Measurements from ENCODE around the gene SPRED3. TPM values are rescaled to one million over a fixed set of nuclear protein-coding genes. Genes with fewer than 3 reads are reported as not detected.

SPRED3 gene
- total and polyA plus RNA-seq, 2 donors (not counting 1 experiment from before 2014, with no cell fraction given): 1.5 to 2.0 TPM

DNA sequence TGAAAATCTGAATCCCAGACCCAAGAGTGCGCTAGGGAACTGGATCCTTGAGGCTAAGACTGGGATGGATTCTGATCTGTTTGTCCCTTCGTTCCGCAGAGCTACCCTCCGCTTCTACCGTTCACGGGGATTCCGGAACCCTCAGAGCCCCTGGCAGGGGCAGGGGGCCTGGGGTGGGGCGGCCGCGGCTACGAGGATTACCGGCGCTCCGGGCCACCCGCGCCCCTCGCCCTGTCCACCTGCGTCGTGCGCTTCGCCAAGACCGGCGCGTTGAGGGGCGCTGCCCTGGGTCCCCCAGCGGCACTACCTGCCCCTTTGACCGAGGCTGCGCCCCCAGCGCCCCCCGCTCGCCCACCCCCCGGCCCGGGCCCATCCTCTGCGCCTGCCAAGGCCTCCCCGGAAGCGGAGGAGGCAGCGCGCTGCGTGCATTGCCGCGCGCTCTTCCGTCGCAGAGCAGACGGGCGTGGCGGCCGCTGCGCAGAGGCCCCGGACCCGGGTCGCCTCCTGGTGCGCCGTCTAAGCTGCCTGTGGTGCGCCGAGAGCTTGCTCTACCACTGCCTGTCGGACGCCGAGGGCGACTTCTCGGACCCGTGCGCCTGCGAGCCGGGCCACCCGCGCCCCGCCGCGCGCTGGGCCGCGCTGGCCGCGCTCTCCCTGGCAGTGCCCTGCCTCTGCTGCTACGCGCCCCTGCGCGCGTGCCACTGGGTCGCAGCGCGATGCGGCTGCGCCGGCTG is 7.1 kb downstream of the SPRED3 start:
- Histone ChIP-seq H3K4me2 (ENCODE audit: extremely low read depth, insufficient read depth, low read length) (no peak overlapping the region), H3K4me1 (ENCODE audit: control insufficient read depth, extremely low read depth, insufficient read depth, low read length) (peaks cover 8% of the 10 kb centered on the region), H3K9ac (ENCODE audit: insufficient read depth, low read length) (no peak overlapping the region), H3K27me3 (ENCODE audit: control insufficient read depth, insufficient read depth, low read length) (no peaks in the 10 kb centered on the region), H3K79me2 (ENCODE audit: control insufficient read depth, insufficient read depth, low read length) (no peaks in the 10 kb centered on the region), H3K36me3 (ENCODE audit: control insufficient read depth, insufficient read depth, low read length) (peaks cover 15% of the 10 kb centered on the region), H2AFZ (ENCODE audit: low read length) (no peak overlapping the region), H3K9me3 (ENCODE audit: control insufficient read depth, insufficient read depth, low read depth, low read length) (no peaks in the 10 kb centered on the region), H3K27ac (ENCODE audit: insufficient read depth, low read length) (no peak overlapping the region), H4K20me1 (ENCODE audit: control insufficient read depth, extremely low read depth, insufficient read depth, low read length) (no peaks in the 10 kb centered on the region), H3K4me3 (replicated peaks in 1 of 4; ENCODE audit: control extremely low read depth in 1 of 4, insufficient read depth in 1 of 4, low read depth in 3 of 4, low read length in 4 of 4) (no peak overlapping the region)
- no peak for DNase-seq (ENCODE audit: low read depth in 2 of 2)
- TF ChIP-seq, protein P1, sequence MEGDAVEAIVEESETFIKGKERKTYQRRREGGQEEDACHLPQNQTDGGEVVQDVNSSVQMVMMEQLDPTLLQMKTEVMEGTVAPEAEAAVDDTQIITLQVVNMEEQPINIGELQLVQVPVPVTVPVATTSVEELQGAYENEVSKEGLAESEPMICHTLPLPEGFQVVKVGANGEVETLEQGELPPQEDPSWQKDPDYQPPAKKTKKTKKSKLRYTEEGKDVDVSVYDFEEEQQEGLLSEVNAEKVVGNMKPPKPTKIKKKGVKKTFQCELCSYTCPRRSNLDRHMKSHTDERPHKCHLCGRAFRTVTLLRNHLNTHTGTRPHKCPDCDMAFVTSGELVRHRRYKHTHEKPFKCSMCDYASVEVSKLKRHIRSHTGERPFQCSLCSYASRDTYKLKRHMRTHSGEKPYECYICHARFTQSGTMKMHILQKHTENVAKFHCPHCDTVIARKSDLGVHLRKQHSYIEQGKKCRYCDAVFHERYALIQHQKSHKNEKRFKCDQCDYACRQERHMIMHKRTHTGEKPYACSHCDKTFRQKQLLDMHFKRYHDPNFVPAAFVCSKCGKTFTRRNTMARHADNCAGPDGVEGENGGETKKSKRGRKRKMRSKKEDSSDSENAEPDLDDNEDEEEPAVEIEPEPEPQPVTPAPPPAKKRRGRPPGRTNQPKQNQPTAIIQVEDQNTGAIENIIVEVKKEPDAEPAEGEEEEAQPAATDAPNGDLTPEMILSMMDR (conservative IDR thresholded peaks at IDR 0.05 in 1 of 2, IDR thresholded peaks at IDR 0.05 in 1 of 2; ENCODE audit: low read depth in 1 of 2, low read length in 2 of 2): no peak
- TF ChIP-seq EZH2 (IDR thresholded peaks at IDR 0.05; ENCODE audit: low read length, missing control alignments): no peak

DNA sequence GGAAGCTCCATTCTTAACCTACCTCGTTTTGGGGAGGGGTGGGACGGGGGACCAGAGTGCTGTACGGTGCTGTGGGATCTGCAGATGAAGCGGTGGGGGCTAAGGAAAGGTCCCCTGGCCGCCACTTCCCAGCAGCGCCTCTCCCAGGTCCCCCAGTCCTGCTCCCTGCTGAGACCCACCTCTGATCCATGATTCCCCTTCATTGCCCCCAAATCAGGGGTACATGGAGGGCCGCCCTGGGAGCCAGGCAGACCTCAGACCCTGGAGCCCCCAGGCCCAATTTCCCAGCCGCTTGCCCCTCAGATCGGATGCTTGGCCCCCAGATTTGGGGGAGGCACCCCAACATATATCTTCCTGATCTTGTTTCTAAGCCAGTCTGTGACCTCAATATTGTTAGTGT is 10.6 kb downstream of the SPRED3 start:
- Histone ChIP-seq H3K4me2 (ENCODE audit: extremely low read depth, insufficient read depth, low read length) (no peak overlapping the region), H3K36me3 (ENCODE audit: control insufficient read depth, insufficient read depth, low read length) (peaks cover 2% of the 10 kb centered on the region), H3K27ac (ENCODE audit: insufficient read depth, low read length) (no peak overlapping the region), H2AFZ (ENCODE audit: low read length) (no peak overlapping the region), H3K9ac (ENCODE audit: insufficient read depth, low read length) (no peak overlapping the region), H3K79me2 (ENCODE audit: control insufficient read depth, insufficient read depth, low read length) (no peaks in the 10 kb centered on the region), H3K27me3 (ENCODE audit: control insufficient read depth, insufficient read depth, low read length) (no peaks in the 10 kb centered on the region), H3K9me3 (ENCODE audit: control insufficient read depth, insufficient read depth, low read depth, low read length) (no peaks in the 10 kb centered on the region), H4K20me1 (ENCODE audit: control insufficient read depth, extremely low read depth, insufficient read depth, low read length) (no peaks in the 10 kb centered on the region), H3K4me1 (ENCODE audit: control insufficient read depth, extremely low read depth, insufficient read depth, low read length) (no peaks in the 10 kb centered on the region), H3K4me3 (replicated peaks in 1 of 4; ENCODE audit: control extremely low read depth in 1 of 4, insufficient read depth in 1 of 4, low read depth in 3 of 4, low read length in 4 of 4) (no peak overlapping the region)
- DNase-seq (ENCODE audit: low read depth in 2 of 2): no peak
- TF ChIP-seq, protein P1 (conservative IDR thresholded peaks at IDR 0.05 in 1 of 2, IDR thresholded peaks at IDR 0.05 in 1 of 2; ENCODE audit: low read depth in 1 of 2, low read length in 2 of 2): no peak
- TF ChIP-seq EZH2 (IDR thresholded peaks at IDR 0.05; ENCODE audit: low read length, missing control alignments): no peak

GRCh38 chr19:38399537-38399936 is 11.0 kb downstream of the SPRED3 start:
- H3K27ac ChIP-seq (ENCODE audit: insufficient read depth, low read length): no peak overlapping the region

More at GRCh38 chr19:38399537-38399936, 11.0 kb downstream of the SPRED3 start:
- no peak overlapping the region for H3K9ac ChIP-seq (ENCODE audit: insufficient read depth, low read length)
- H3K4me2 ChIP-seq (ENCODE audit: extremely low read depth, insufficient read depth, low read length): no peak overlapping the region
- H4K20me1 ChIP-seq (ENCODE audit: control insufficient read depth, extremely low read depth, insufficient read depth, low read length): no peaks in the 10 kb centered on the region
- no peaks in the 10 kb centered on the region for H3K27me3 ChIP-seq (ENCODE audit: control insufficient read depth, insufficient read depth, low read length)
- no peak for TF ChIP-seq EZH2 (IDR thresholded peaks at IDR 0.05; ENCODE audit: low read length, missing control alignments)
- TF ChIP-seq, protein P1 (conservative IDR thresholded peaks at IDR 0.05 in 1 of 2, IDR thresholded peaks at IDR 0.05 in 1 of 2; ENCODE audit: low read depth in 1 of 2, low read length in 2 of 2): no peak
- peaks cover 2% of the 10 kb centered on the region for H3K36me3 ChIP-seq (ENCODE audit: control insufficient read depth, insufficient read depth, low read length)
- no peak for DNase-seq (ENCODE audit: low read depth in 2 of 2)
- H3K4me3 ChIP-seq (replicated peaks in 1 of 4; ENCODE audit: control extremely low read depth in 1 of 4, insufficient read depth in 1 of 4, low read depth in 3 of 4, low read length in 4 of 4): no peak overlapping the region
- no peaks in the 10 kb centered on the region for H3K9me3 ChIP-seq (ENCODE audit: control insufficient read depth, insufficient read depth, low read depth, low read length)
- no peaks in the 10 kb centered on the region for H3K79me2 ChIP-seq (ENCODE audit: control insufficient read depth, insufficient read depth, low read length)
- H3K4me1 ChIP-seq (ENCODE audit: control insufficient read depth, extremely low read depth, insufficient read depth, low read length): no peaks in the 10 kb centered on the region
- H2AFZ ChIP-seq (ENCODE audit: low read length): no peak overlapping the region

Measured in fibroblast of lung (primary cell).